ENCODE results near the gene SCAPER.
"Not testable (repeated sequence)": the region's sequence is repeated elsewhere in the genome, so short reads cannot be mapped to it uniquely, and the experiment has no call there.

SCAPER gene

GRCh38 chr15:76846782-76847181 lies 58.4 kb downstream of the SCAPER start:
- H3K27me3 ChIP-seq (replicated peaks; ENCODE audit: control insufficient read depth, insufficient read depth, low read length) = no peaks in the 10 kb centered on the region
- peaks cover 9% of the 10 kb centered on the region for H3K9me3 ChIP-seq (ENCODE audit: control insufficient read depth, low read length)
- H3K36me3 ChIP-seq (ENCODE audit: control insufficient read depth, insufficient read depth, low read length, severe bottlenecking) = peaks cover 3% of the 10 kb centered on the region
- no peak overlapping the region for H3K9ac ChIP-seq (ENCODE audit: low read length)
- H3K4me1 ChIP-seq (ENCODE audit: control insufficient read depth, insufficient read depth, low read length) = no peaks in the 10 kb centered on the region
- no peak for DNase-seq (ENCODE audit: low read depth)
- no peak overlapping the region for H3K4me3 ChIP-seq (ENCODE audit: low read length)

DNA sequence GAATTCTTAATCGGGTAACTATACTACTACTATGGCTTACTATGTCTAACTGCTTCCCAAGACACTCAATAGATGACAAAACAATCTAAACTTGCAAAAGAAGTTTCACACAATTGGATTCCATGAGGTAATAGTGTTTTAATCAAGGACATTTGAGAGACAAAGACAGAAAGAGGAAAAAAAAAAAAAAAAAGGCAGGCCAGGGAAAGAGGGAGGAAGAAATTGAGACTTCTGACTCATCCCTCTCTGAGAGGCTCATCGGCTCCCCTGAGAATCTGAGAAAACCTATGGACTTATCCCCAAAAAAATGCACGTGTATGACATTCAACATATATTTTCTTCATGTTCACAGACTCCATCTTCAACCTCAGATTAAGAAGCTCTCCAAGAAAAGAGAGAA lies 61.0 kb downstream of the SCAPER start:
- no peak overlapping the region for H3K4me3 ChIP-seq (ENCODE audit: low read length)
- H3K9me3 ChIP-seq (ENCODE audit: control insufficient read depth, low read length) = no peaks in the 10 kb centered on the region
- no peaks in the 10 kb centered on the region for H3K36me3 ChIP-seq (ENCODE audit: control insufficient read depth, insufficient read depth, low read length, severe bottlenecking)
- no peak overlapping the region for H3K9ac ChIP-seq (ENCODE audit: low read length)
- H3K4me1 ChIP-seq (ENCODE audit: control insufficient read depth, insufficient read depth, low read length) = no peaks in the 10 kb centered on the region
- H3K27me3 ChIP-seq (replicated peaks; ENCODE audit: control insufficient read depth, insufficient read depth, low read length) = no peaks in the 10 kb centered on the region
- DNase-seq (ENCODE audit: low read depth) = peak; percentile 27

DNA sequence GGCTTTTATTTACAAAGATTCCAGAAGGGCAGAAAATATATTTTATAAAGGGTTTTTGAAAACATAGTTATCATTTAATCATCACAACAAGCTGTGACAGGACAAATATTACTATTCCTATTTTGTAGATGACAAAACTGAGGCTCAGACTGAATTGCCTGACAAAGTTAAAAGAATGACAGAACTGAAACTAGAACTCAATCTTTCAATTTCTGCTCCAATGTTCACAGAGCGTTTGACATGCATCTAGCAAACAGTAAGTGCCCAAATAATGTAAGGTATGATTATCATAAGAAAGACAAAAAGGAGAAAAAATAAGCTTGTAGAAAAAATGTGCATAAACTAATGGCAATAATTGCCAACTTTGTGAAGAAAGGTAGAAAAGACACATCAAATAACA lies 61.9 kb downstream of the SCAPER start:
- Histone ChIP-seq H3K36me3 (ENCODE audit: control insufficient read depth, insufficient read depth, low read length, severe bottlenecking) (no peaks in the 10 kb centered on the region), H3K9me3 (ENCODE audit: control insufficient read depth, low read length) (no peaks in the 10 kb centered on the region), H3K9ac (ENCODE audit: low read length) (no peak overlapping the region), H3K27me3 (replicated peaks; ENCODE audit: control insufficient read depth, insufficient read depth, low read length) (no peaks in the 10 kb centered on the region), H3K4me3 (ENCODE audit: low read length) (no peak overlapping the region), H3K4me1 (ENCODE audit: control insufficient read depth, insufficient read depth, low read length) (no peaks in the 10 kb centered on the region)
- no peak for DNase-seq (ENCODE audit: low read depth)

DNA sequence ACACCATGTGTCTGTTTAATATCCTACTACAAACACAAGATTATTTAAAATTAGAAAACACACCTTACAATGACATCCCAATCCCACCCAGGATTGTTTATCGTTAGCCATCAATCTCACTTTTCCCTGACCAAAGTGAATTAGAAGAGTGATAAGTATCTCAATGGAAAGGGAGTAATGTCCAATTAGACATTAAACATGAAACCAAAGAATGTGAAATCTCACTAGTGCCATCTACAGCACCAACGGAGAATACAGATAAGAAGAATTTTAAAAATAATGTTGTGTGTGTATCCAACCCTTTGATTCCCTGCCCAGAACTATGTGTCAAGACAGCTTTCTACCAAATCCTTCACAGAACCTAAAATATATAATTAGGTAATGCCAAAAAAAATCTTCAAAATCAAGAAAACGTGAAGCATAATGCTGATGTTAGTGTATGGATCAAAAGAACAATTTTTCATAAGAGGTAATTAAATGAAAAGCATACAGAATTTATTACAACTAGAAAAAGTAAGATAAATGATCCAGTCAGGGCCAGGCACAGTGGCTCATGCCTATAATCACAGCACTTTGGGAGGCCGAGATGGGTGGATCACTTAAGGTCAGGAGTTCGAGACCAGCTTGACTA lies 64.2 kb downstream of the SCAPER start:
- Histone ChIP-seq H3K4me1 (ENCODE audit: control insufficient read depth, insufficient read depth, low read length) (no peaks in the 10 kb centered on the region), H3K4me3 (ENCODE audit: low read length) (no peak overlapping the region), H3K27me3 (replicated peaks; ENCODE audit: control insufficient read depth, insufficient read depth, low read length) (no peaks in the 10 kb centered on the region), H3K9me3 (ENCODE audit: control insufficient read depth, low read length) (no peaks in the 10 kb centered on the region), H3K9ac (ENCODE audit: low read length) (no peak overlapping the region), H3K36me3 (ENCODE audit: control insufficient read depth, insufficient read depth, low read length, severe bottlenecking) (no peaks in the 10 kb centered on the region)
- peak; percentile 71 for DNase-seq (ENCODE audit: low read depth)

GRCh38 chr15:76839173-76839572 lies 66.0 kb downstream of the SCAPER start:
- Histone ChIP-seq H3K9me3 (ENCODE audit: control insufficient read depth, low read length) (no peaks in the 10 kb centered on the region), H3K4me3 (ENCODE audit: low read length) (no peak overlapping the region), H3K27me3 (replicated peaks; ENCODE audit: control insufficient read depth, insufficient read depth, low read length) (no peaks in the 10 kb centered on the region), H3K4me1 (ENCODE audit: control insufficient read depth, insufficient read depth, low read length) (no peaks in the 10 kb centered on the region), H3K36me3 (ENCODE audit: control insufficient read depth, insufficient read depth, low read length, severe bottlenecking) (no peaks in the 10 kb centered on the region), H3K9ac (ENCODE audit: low read length) (no peak overlapping the region)
- DNase-seq (ENCODE audit: low read depth) = no peak

GRCh38 chr15:76837474-76837873 lies 67.7 kb downstream of the SCAPER start:
- Histone ChIP-seq H3K4me3 (ENCODE audit: low read length) (no peak overlapping the region), H3K9ac (ENCODE audit: low read length) (no peak overlapping the region), H3K36me3 (ENCODE audit: control insufficient read depth, insufficient read depth, low read length, severe bottlenecking) (no peaks in the 10 kb centered on the region), H3K9me3 (ENCODE audit: control insufficient read depth, low read length) (no peaks in the 10 kb centered on the region), H3K4me1 (ENCODE audit: control insufficient read depth, insufficient read depth, low read length) (no peaks in the 10 kb centered on the region), H3K27me3 (replicated peaks; ENCODE audit: control insufficient read depth, insufficient read depth, low read length) (no peaks in the 10 kb centered on the region)
- DNase-seq (ENCODE audit: low read depth) = no peak

GRCh38 chr15:76829939-76830338 lies 75.2 kb downstream of the SCAPER start:
- Histone ChIP-seq H3K4me1 (ENCODE audit: control insufficient read depth, insufficient read depth, low read length) (no peaks in the 10 kb centered on the region), H3K4me3 (ENCODE audit: low read length) (no peak overlapping the region)
- DNase-seq (ENCODE audit: low read depth) = no peak

GRCh38 chr15:76823890-76824289 lies 81.2 kb downstream of the SCAPER start:
- Histone ChIP-seq H3K27me3 (replicated peaks; ENCODE audit: control insufficient read depth, insufficient read depth, low read length) (no peaks in the 10 kb centered on the region), H3K4me1 (ENCODE audit: control insufficient read depth, insufficient read depth, low read length) (no peaks in the 10 kb centered on the region)
- no peak for DNase-seq (ENCODE audit: low read depth)

More at GRCh38 chr15:76829939-76830338, 75.2 kb downstream of the SCAPER start:
- Histone ChIP-seq H3K9me3 (ENCODE audit: control insufficient read depth, low read length) (no peaks in the 10 kb centered on the region), H3K9ac (ENCODE audit: low read length) (no peak overlapping the region), H3K27me3 (replicated peaks; ENCODE audit: control insufficient read depth, insufficient read depth, low read length) (no peaks in the 10 kb centered on the region), H3K36me3 (ENCODE audit: control insufficient read depth, insufficient read depth, low read length, severe bottlenecking) (no peaks in the 10 kb centered on the region)

GRCh38 chr15:76823303-76823702 lies 81.8 kb downstream of the SCAPER start:
- DNase-seq (ENCODE audit: low read depth) = no peak
- H3K4me1 ChIP-seq (ENCODE audit: control insufficient read depth, insufficient read depth, low read length) = no peaks in the 10 kb centered on the region
- H3K4me3 ChIP-seq (ENCODE audit: low read length) = no peak overlapping the region
- no peak overlapping the region for H3K9ac ChIP-seq (ENCODE audit: low read length)
- no peaks in the 10 kb centered on the region for H3K27me3 ChIP-seq (replicated peaks; ENCODE audit: control insufficient read depth, insufficient read depth, low read length)
- no peaks in the 10 kb centered on the region for H3K9me3 ChIP-seq (ENCODE audit: control insufficient read depth, low read length)
- no peaks in the 10 kb centered on the region for H3K36me3 ChIP-seq (ENCODE audit: control insufficient read depth, insufficient read depth, low read length, severe bottlenecking)

More at GRCh38 chr15:76823890-76824289, 81.2 kb downstream of the SCAPER start:
- Histone ChIP-seq H3K4me3 (ENCODE audit: low read length) (no peak overlapping the region), H3K9me3 (ENCODE audit: control insufficient read depth, low read length) (no peaks in the 10 kb centered on the region), H3K9ac (ENCODE audit: low read length) (no peak overlapping the region), H3K36me3 (ENCODE audit: control insufficient read depth, insufficient read depth, low read length, severe bottlenecking) (no peaks in the 10 kb centered on the region)

GRCh38 chr15:76818926-76819325 lies 86.2 kb downstream of the SCAPER start:
- H3K9ac ChIP-seq (ENCODE audit: low read length); DNase-seq (ENCODE audit: low read depth); H3K4me3 ChIP-seq (ENCODE audit: low read length); H3K9me3 ChIP-seq (ENCODE audit: control insufficient read depth, low read length); H3K36me3 ChIP-seq (ENCODE audit: control insufficient read depth, insufficient read depth, low read length, severe bottlenecking); H3K27me3 ChIP-seq (replicated peaks; ENCODE audit: control insufficient read depth, insufficient read depth, low read length); H3K4me1 ChIP-seq (ENCODE audit: control insufficient read depth, insufficient read depth, low read length): not testable (repeated sequence)

DNA sequence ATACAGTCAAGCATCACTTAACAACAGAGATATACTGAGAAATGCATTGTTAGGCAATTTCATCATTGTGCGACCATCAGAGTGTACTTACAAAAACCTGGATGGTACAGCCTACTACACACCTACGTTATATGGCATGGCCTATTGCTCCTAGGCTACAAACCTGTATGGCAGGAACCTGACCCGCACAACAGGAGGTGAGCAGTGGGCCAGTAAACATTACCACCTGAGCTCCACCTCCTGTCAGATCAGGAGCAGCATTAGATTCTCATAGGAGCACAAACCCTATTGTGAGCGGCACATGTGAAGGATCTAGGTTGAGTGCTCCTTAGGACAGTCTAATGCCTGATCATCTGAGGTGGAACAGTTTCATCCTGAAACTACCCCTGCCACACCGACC lies 89.7 kb downstream of the SCAPER start:
- Histone ChIP-seq H3K4me1 (ENCODE audit: control insufficient read depth, insufficient read depth, low read length) (no peaks in the 10 kb centered on the region), H3K27me3 (replicated peaks; ENCODE audit: control insufficient read depth, insufficient read depth, low read length) (no peaks in the 10 kb centered on the region), H3K9ac (ENCODE audit: low read length) (no peak overlapping the region), H3K36me3 (ENCODE audit: control insufficient read depth, insufficient read depth, low read length, severe bottlenecking) (no peaks in the 10 kb centered on the region), H3K9me3 (ENCODE audit: control insufficient read depth, low read length) (no peaks in the 10 kb centered on the region), H3K4me3 (ENCODE audit: low read length) (no peak overlapping the region)
- no peak for DNase-seq (ENCODE audit: low read depth)

DNA sequence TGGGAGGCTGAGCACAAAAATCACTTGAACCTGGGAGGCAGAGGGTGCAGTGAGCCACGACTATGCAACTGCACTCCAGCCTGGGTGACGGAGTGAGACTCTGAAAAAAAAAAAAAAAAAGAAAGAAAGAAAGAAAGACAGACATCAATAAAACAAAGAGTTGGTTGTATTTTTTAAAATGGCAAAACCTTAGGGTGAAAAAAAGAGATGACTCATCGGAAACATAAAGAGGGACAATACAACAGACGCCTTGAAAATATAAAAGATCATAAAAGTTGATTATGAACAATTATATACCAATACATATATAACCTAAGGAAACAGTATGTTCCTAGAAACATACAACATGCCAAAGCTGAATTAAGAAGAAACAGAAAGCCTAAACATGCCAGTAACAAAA lies 92.8 kb downstream of the SCAPER start:
- Histone ChIP-seq H3K9ac (ENCODE audit: low read length) (no peak overlapping the region), H3K4me1 (ENCODE audit: control insufficient read depth, insufficient read depth, low read length) (no peaks in the 10 kb centered on the region), H3K4me3 (ENCODE audit: low read length) (no peak overlapping the region), H3K27me3 (replicated peaks; ENCODE audit: control insufficient read depth, insufficient read depth, low read length) (no peaks in the 10 kb centered on the region), H3K9me3 (ENCODE audit: control insufficient read depth, low read length) (no peaks in the 10 kb centered on the region), H3K36me3 (ENCODE audit: control insufficient read depth, insufficient read depth, low read length, severe bottlenecking) (no peaks in the 10 kb centered on the region)
- DNase-seq (ENCODE audit: low read depth) = no peak
